Inferior parietal cortex (tissue), 1 donor: ENCODE results near the gene EIF5B.
"Not testable (repeated sequence)": the region's sequence is repeated elsewhere in the genome, so short reads cannot be mapped to it uniquely, and the experiment has no call there.

Experiments
- DNase-seq: peaks from one replicate; pipeline ENCODE4 v3.0.0-alpha.2; 2016; ENCODE audit errors: extremely low spot score

EIF5B gene

GRCh38 chr2:99365661-99366060 is 28.5 kb downstream of the EIF5B start:
- no peak for DNase-seq

GRCh38 chr2:99368854-99369253 is 31.7 kb downstream of the EIF5B start:
- not testable (repeated sequence) for DNase-seq

- DNase-seq: no peak
Observed at GRCh38 chr2:99373144-99373543, 36.0 kb downstream of the EIF5B start.

GRCh38 chr2:99374747-99375146 is 37.6 kb downstream of the EIF5B start:
- DNase-seq: no peak

DNA sequence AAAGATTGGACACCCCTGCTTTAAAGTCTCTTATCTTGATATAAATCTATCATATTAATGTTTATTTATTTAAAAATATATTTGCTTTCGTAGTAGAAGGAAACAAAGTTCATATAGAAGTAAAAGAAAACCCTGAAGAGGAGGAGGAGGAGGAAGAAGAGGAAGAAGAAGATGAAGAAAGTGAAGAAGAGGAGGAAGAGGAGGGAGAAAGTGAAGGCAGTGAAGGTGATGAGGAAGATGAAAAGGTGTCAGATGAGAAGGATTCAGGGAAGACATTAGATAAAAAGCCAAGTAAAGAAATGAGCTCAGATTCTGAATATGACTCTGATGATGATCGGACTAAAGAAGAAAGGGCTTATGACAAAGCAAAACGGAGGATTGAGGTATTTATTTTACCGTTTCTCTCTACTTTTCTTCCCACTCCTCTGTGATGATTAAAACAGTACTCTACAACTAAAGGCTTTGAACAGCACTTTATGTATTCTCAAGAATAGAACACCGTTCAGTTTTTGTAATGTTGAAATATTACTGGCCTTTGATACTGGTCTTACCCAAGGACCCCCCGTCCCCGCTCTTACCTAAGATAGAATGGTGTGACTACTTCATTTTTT is 39.2 kb downstream of the EIF5B start:
- DNase-seq: no peak

DNA sequence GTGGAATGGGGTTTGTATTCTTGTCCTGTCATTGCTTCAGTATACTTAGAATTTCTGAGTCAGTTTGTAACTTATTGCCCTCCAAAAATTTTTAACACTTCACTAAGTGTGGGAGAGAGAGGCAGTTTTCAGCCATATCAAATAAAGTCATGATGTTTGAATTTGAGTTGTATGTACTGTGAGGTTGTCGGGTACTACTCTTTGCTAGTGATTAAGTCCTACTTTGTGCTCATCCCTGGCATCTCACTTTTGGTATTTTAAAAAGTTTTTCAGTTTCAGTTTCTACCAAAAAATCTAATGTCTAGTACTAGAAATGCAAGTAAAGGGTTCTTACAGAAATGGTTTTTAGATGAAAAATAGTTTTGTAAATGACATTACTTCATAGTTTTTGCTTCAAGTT is 40.7 kb downstream of the EIF5B start:
- DNase-seq: no peak

- DNase-seq: no peak
Observed at GRCh38 chr2:99380376-99381010, 43.3 kb downstream of the EIF5B start.

GRCh38 chr2:99382143-99382542 is 45.0 kb downstream of the EIF5B start:
- no peak for DNase-seq

DNA sequence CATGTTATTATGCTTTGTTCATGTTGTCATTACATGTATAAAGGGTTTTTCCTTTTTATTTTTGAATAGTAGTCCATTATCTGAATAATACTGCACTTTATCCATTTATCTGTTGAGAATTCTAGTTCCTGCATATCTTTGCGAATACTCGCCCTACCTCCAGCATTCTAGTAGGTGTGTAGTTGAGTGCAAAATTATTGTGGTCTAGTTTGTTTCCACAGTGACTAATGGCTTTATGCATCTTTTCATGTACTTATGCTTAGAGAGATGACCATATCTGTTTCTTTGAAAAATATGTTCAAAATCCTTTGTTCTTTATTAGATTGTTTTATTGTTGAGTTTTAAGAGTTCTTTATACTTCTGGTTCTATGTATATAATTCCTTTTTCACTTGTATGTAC is 48.8 kb downstream of the EIF5B start:
- no peak for DNase-seq

DNA sequence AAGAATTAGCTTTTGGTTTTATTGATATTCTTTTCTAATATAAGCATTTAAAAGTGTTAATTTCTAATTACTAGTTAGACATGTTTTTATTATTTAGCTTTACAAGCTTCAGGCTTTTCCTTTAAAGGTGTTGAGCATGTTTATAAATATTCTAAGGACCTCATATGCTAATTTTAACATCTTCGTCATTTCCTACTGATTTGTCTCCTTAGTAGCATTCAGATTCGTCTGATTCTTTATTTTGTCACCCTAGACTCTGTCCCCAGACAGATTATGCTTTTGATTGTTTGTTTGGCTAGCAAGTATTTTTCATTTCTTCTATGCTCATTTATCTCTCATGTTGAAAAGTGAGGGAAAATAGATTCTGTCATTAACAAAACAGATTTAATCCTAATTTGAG is 51.7 kb downstream of the EIF5B start:
- no peak for DNase-seq

GRCh38 chr2:99389371-99389770 is 52.2 kb downstream of the EIF5B start:
- DNase-seq: no peak

DNA sequence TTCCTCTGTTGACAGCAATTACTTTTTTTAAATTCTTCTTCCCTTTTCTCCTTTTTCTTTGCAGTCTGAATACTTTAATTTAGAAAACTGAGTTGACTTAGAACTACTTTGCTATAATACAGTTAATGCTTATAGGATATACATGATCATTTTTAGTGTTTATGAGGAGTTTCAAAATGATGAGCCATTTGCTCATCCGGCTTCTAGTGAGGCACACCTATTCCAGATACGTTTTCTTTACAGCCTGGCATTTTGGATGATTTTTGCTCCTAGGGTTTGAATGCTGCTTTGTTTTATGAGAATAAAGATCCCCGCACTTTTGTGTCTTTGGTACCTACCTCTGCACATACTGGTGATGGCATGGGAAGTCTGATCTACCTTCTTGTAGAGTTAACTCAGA is 52.8 kb downstream of the EIF5B start:
- DNase-seq: no peak

DNA sequence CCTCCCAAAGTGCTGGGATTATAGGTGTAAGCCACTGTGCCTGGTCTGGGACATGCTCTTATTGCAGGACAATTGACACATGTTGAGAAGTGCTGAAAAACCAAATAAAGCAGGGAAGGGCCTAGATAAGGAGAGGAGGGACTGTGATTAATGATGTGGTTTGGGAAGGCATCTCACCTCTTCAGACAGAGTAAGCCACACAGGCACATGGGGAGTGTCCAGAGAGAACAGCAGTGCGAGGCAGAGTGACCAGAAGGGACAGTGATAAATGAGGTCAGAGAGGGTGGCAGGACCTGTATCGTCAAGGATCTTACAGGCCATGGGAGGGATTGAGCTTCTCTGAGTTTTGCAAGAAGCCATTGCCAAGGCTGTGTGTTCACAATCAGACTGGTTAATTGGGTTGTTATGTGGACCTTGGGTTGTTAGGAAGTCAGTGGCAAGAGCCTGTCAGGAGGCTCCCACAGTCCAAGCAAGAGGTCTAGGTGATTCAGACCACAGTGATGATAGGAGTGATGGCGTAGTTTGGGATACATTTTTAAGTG is 58.5 kb downstream of the EIF5B start:
- DNase-seq: no peak

DNA sequence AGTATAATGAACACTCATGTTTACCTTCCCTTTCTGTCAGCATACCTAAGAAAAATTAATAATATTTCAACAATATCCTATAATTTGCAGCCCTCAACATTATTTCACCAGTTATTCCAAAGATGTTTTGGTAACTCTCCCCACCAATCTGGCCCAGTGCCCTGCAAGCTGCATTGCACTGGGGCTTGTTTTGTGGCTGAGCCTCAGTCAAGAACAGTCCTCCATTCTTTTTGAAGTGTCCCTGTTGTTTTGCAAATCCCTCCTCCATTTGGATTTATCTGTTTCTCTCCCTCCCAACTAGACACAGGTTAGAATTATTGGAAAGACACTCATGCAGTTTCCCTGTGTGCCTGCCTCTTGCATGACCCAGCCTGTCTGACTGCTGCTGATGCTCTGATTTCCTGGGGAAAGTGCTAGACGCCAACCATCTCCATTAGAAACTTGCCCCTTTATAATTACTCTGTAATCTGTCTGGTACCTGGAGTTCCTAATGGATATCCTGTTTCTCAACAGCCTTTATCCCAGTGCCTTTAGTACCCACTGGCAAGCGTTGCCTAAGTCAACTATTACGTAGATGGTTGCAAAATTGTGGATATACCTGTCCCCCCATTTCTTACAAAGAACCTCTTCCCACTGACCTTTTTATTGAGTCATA is 60.2 kb downstream of the EIF5B start:
- no peak for DNase-seq

DNA sequence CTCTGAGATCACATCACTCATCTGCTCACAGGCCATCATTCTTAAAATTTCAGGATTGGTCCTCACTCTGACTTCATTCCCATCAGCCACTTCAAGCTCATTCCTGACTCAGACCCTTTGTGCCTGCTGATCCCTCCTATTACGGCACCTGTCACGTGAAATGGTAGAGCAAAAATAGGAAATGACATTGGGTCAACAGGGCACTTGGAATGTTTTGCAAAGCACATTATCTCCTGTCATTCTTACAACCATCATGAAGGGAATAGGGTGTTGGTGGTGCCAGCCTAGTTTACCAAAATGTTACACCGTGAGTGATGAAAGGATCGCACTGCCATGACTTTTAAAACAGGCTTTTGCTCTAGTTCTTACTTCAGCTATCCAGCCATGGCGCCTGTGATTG is 61.1 kb downstream of the EIF5B start:
- no peak for DNase-seq

GRCh38 chr2:99399063-99399462 is 61.9 kb downstream of the EIF5B start:
- no peak for DNase-seq

- DNase-seq: no peak
Observed at GRCh38 chr2:99399795-99400194, 62.6 kb downstream of the EIF5B start.

- DNase-seq: no peak
Observed at GRCh38 chr2:99401841-99402240, 64.7 kb downstream of the EIF5B start.

- DNase-seq: no peak
Observed at GRCh38 chr2:99403084-99403483, 65.9 kb downstream of the EIF5B start.

DNA sequence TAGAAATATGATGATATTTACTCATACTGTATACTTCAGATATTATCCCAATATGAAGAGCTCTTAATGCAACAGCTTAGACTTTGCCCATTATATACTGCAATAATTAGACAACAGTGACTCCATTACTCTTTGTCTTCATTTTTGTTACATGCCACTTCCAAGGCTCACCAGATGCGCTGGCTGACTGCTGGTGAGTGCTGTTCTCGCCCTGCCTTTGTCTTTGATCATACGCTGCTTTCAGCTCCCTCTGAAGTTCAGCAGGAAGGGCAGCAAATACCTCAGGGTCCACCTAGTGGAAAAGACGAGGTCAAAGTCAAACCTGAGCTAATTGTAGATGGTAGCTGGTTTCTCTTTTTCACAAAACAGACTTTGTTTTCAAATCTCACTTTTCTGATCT is 66.3 kb downstream of the EIF5B start:
- DNase-seq: no peak

DNA sequence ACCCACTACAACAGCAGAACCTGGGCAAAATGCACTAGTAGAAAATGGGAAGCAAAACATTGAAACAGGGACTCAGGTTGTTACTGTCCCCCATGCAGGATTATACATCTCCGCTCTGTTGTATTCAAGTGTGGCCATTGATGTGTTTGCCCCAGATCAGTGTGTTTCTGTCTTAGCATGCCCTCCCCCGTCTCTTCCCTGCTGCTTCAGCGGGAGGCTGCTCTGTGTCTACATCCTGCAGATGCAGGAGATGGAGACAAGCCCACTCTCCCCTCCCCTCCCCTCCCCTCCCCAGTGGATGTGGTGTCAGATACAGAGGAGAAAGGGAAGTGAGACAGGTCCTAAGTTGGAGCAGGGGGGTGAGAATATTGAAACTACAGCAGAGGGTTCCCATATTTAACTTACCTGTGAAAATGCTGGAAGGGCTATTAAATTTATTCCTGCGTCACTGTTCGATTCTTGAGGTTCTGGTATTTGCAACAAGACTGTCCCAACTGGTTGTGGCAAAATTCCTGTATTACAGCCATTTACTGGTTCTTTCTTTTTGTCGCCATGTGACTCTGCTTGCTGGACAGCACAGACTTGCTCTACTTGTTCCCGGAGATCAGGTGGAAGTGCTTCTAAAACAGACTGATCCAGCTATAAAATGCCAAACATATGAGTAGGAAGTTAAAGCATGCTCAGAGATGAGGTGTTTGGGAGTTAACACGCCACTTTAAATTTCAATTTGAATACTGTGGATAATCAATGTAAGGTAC is 67.0 kb downstream of the EIF5B start:
- no peak for DNase-seq
